NOMO-1 treated with DMSO at 0.1 percent for 48 hours (cell line): ENCODE results near the gene GATAD2B.
"Not testable (repeated sequence)": the region's sequence is repeated elsewhere in the genome, so short reads cannot be mapped to it uniquely, and the experiment has no call there.

Experiments used
- DNase-seq: peaks from one replicate; lab custom pipeline; 2025; ENCODE audit not compliant: unreplicated experiment; lab: John Stamatoyannopoulos, UW

Gene GATAD2B

DNA sequence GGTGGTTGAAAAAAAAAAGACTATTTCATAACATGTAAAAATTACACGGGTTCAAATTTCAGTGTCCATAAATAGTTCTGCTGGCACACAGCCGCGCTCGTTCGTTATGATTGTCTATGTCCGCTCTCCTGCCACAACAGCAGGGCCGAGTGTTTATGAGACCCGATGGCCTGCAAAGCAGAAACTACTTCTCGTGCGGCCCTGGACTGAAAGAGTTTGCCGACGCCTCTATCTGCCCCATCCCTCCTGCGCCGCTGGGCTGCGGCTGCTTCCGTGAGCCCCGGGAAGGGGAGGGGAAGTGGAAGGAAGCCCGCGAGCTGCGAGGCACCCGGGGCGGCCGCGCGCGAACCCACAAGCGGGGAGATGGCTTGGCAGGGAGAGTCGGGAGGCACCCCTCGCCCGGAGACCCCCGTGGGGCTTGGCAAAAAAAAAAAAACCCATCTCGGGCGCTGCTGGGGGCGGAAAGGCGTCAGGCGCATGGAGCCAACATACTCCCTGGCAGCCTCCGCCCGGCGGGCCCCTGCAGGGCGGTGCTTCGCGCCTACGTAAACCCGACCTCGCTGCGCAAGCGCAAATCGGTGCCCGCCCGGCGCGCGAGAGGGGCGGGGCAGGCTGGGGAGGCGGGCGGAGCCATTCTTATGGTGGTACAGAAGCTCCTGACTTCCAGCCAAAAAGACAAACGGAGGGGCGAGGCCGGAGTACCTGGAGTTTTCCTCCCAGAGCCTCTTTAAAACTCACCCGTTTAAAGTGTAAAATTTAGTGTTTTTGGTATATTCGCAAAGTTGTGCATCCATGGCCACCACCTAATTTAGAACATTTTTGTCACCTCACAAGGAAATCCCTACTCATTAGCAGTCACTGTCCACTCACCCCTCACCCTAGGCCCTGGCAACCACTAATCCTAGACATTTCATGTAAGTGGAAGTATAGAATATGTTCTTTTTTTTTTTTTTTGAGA, 139.3 kb downstream of the GATAD2B start:
- DNase-seq = peak; percentile 83

DNA sequence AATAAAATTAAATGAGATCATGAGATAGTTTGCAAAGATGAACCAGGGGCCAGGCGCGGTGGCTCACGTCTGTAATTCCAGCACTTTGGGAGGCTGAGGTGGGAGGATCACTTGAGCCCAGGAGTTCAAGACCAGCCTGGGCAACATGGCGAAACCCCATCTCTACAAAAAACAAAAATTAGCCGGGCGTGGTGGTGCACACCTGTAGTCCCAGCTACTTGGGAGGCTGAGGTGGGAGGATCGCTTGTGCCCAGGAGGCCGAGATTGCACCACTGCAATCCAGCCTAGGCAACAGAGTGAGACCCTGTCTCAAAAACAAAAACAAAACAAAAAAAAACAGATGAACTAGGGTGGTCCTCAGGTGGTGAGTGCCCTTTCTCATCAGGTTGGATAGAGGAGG, 140.1 kb downstream of the GATAD2B start:
- DNase-seq = not testable (repeated sequence)

DNA sequence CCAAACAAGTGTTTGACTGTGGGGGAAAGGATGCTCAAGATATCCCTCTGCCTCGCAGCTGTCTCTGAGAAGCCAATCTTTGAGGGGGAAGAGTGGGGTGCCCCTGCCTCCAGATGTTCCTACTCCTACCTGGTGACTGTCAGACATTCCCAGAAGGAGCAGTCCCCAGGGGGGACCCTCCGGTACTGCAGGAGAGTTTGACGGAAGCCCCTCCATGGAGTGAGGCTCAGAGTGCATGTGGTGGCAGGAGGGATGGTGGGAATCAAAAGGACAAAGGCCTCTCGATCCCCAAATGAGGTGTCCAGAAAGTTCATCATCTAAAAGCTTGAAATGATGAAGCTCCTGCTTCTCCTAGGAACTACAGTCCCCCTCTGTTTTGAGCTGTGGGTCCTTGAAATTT, 142.2 kb downstream of the GATAD2B start:
- no peak for DNase-seq

DNA sequence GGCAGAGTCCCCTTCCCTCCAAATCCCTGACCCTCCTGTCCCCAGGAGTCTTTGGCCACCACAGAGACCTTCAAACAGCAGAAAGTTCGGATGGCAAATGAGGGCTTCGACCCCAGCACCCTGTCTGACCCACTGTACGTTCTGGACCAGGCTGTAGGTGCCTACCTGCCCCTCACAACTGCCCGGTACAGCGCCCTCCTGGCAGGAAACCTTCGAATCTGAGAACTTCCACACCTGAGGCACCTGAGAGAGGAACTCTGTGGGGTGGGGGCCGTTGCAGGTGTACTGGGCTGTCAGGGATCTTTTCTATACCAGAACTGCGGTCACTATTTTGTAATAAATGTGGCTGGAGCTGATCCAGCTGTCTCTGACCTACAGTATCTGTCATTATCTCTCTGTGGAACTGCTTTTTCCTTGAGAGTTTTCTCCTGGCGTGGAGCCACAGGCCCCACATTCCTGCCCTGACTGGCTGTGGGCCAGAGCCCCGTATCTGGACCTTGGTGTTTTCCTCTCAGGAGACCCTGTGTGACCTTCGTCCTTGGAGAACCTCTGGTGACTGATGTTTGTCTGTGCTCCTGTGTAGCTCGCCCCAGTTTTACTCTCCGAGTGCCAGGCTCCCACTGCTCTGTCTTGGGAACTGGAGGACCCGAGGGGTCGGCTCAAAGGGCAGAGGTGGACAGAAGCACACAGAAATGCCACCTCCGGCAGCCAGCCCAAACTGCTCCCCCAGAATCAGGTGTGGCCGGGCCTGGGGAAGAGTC, 142.8 kb downstream of the GATAD2B start:
- DNase-seq = no peak

DNA sequence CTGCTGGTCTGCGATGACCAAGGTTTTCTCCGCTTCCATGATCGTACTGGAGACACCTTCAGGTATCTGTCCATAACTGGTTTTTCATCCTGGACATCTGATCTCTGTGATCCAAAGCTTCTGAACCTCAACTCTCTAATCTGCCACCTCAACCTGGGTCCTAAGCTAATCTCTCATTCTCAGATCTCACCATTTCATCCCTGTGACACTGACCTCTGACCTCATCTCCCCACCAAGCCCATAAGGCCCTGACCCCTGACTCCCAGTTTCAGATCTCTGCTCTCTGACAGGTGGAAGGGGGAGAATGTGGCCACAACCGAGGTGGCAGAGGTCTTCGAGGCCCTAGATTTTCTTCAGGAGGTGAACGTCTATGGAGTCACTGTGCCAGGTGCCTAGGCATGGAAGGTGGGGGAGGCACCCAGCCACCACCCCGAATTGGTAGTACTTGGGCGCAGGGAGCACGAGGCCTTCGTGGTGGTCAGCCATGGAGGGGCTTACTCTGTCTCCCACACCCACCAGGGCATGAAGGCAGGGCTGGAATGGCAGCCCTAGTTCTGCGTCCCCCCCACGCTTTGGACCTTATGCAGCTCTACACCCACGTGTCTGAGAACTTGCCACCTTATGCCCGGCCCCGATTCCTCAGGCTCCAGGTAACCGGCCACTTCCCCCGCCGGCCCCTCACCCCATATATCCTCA, 143.8 kb downstream of the GATAD2B start:
- no peak for DNase-seq

DNA sequence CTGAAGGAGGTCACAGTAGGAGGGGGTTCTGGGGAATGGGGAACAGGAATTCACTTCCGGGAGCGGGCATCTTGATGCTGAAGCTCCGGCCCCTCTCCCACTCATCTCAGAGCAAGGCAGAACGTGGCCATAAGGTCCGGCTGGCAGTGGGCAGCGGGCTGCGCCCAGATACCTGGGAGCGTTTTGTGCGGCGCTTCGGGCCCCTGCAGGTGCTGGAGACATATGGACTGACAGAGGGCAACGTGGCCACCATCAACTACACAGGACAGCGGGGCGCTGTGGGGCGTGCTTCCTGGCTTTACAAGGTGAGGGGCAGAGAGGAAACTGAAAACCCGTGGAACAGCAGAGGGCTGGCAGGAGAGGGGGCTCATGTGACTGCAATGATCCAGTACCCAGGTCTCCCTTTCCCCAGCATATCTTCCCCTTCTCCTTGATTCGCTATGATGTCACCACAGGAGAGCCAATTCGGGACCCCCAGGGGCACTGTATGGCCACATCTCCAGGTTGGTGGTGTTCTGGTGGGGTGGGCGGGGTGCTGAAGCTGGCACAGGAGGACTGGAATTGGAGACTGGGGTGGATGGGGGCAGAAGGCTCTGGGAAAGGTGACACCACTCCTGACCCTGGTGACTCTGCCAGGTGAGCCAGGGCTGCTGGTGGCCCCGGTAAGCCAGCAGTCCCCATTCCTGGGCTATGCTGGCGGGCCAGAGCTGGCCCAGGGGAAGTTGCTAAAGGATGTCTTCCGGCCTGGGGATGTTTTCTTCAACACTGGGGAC, 144.5 kb downstream of the GATAD2B start:
- no peak for DNase-seq

DNA sequence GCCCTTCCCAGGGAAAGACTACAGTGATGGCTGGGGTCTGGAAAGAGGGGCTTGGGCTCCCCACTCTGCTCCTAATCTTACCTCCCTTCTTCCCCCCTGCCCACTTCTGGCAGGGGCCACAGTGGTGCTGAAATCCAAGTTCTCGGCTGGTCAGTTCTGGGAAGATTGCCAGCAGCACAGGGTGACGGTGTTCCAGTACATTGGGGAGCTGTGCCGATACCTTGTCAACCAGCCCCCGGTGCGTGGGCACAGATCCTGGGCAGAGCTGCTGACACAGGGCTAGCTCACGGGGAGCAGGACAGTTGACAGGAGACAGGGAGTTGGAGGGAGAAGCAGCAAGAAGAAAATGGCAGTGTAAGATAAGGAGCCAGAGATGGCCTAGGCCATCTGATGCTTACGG, 145.1 kb downstream of the GATAD2B start:
- no peak for DNase-seq

DNA sequence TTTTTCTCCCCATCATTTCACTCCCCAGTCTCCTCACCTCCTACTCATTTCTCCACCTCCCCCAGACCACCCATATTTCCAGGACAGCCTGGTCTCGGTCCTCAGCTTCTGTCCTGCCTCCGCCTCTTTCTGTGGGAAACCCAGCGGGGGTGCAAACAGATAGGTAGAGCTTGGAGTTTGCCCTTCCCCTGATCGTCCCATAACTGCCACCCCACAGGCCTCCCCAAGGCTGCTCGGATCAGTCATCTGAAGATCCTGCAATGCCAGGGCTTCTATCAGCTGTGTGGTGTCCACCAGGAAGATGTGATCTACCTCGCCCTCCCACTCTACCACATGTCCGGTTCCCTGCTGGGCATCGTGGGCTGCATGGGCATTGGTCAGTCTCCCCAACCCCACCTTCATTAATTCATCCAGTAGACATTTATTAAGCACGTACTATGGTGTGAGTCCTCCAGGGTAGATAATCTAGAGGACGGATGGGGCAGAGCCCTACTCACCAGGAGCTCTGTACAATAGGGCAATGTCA, 145.9 kb downstream of the GATAD2B start:
- DNase-seq = no peak

DNA sequence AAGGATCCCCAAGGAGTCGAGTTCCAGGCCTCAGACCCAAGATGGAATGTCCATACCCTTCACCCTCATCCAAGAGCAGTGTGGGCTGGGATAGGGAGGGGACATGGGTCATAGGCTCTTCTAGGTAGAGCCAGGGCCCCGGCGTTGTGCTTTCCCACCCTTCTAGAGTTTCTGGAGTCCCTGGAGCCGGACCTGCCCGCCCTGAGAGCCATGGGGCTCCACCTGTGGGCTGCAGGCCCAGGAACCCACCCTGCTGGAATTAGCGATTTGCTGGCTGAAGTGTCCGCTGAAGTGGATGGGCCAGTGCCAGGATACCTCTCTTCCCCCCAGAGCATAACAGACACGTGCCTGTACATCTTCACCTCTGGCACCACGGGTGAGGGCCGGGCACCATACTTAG, 146.4 kb downstream of the GATAD2B start:
- DNase-seq = no peak

DNA sequence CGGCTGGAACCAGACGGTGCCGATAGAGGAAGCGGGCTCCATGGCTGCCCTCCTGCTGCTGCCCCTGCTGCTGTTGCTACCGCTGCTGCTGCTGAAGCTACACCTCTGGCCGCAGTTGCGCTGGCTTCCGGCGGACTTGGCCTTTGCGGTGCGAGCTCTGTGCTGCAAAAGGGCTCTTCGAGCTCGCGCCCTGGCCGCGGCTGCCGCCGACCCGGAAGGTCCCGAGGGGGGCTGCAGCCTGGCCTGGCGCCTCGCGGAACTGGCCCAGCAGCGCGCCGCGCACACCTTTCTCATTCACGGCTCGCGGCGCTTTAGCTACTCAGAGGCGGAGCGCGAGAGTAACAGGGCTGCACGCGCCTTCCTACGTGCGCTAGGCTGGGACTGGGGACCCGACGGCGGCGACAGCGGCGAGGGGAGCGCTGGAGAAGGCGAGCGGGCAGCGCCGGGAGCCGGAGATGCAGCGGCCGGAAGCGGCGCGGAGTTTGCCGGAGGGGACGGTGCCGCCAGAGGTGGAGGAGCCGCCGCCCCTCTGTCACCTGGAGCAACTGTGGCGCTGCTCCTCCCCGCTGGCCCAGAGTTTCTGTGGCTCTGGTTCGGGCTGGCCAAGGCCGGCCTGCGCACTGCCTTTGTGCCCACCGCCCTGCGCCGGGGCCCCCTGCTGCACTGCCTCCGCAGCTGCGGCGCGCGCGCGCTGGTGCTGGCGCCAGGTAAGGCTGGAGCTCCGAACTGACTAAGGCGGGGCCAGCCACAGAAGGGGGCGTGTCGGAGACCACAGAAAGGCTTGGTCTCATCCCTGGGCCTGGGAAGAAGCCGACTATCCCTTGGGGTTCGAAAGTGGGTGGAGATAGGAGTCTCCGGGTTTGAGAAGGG, 147.1 kb downstream of the GATAD2B start:
- peak; percentile 65 for DNase-seq

DNA sequence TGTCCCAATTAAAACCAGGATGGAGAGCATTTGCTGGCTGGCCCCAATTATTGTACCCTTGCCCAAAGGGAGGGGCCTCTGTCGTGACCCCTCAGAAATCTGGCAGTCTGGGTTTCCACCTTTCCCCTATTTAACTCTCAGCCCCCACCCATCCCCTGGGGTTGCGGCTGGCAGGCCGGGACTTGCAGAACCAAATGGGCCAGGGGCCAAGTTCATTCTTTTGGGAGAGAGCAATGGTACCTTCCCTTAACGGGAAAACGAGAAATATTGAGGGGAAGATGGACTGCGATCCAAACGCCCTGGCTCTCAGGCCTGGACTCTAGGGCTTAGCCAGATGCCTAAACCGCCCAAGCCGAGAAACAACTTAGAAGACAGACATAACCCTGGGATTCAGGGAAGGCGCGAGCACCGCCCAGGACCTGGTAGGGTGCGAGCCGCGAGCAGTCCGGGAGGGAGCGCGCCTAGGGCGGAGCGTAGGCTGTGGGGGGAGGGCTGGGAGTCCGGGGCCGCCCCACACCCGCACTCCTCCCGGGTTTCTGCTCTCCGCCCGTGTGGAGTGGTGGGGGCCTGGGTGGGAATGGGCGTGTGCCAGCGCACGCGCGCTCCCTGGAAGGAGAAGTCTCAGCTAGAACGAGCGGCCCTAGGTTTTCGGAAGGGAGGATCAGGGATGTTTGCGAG, 147.9 kb downstream of the GATAD2B start, which contains the start of gene SLC27A3:
SLC27A3 (plus strand) TSS at position 628 of the 678 bp plus-strand sequence. CDS start 91 bp downstream, outside the sequence.
- DNase-seq = no peak

DNA sequence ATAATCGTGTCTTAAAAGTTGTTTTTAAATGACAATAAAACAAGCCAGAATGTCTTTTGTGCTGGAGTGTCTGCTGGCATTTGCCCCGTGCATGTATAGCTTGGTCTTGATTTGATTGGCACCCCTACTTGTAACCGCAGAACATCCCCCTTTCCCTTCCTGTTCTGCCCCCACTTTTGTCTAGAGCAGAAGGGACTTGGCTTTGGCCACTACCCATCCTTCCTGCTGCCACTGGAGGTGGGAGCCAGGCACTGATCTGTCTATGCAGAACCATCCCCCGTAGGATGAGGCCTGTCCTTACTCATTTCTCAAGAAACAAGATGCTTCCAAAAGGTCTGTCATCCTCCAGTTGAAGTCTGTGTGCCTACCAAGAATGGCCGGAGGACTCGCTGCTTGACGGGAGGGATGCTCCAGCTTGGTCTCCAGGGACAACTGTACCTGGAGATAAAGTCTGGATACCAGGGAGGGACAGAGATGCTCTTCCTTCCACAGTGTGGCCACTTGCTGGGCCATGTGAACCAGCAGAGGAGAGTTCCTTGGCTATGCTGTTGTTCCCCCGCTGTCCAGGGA, 148.7 kb downstream of the GATAD2B start:
- DNase-seq = no peak

DNA sequence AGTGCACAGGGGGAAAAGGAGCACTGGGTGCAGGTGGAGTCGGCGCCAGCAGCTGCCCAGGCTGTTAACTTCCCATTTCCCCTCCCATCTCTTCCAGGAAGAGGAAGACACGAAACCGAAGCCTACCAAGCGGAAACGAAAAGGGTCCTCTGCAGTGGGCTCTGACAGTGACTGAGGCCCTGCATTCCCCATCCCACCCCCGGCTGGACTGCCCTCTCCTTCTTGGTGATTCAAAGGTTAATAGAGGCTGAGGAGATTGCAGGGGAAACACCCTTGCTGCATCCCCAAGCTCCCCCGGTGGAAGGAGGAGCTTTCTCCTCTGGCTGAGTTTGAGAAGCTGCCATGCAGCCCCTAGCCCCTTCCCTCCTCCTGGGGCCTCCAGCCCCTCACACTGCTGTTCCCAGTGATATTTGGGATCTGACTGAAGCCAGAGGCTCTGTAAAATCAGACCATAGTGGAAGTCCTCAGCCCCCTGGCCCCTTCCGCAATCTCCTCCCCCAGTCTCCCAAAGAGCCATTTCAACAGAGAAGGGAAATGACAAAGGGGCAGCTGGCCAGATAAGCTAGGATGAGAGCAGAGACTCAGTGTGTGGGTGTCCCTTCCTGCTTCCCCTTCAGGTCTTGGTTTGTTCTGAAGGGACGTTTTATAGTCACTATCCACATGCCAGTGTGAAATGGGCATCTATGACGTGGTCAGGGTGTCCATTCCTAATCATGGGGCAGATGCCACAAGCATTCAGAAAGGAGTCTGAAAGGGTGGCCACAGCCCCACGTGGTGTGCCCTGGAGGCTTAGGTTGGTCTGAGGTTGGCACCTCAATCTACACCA, 149.5 kb downstream of the GATAD2B start:
- DNase-seq = no peak

DNA sequence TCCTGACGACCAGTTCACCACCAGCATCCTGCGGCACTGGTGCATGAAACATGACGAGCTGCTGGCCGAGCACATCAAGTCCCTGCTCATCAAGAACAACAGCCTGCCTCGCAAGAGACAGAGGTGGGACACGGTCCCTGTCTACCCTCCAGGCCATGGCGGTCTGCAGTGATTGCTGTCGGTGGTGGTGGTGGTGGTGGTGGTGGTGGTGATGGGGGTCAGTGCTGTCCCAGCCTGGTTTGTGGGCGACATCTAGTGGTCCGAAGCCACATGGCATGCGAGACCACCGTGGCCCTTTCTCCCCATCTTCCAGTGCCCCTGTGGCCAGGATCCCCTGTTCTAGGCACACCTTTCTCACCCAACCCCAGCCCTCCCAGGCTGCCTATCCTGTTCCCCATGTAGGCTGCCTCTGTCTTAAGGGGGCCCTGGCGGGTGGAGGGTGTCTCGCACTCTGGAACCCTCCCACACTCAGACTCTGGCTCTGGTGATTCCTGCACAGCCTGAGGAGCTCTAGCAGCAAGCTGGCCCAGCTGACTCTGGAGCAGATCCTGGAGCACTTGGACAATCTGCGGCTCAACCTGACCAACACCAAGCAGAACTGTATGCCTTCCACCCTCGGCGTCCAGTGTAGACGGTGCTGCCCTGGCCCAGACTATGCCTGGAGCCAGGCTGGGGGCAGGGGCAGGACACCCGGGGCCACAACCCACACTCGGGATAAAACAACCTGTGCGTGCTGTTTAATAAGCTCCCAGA, 150.8 kb downstream of the GATAD2B start:
- no peak for DNase-seq

DNA sequence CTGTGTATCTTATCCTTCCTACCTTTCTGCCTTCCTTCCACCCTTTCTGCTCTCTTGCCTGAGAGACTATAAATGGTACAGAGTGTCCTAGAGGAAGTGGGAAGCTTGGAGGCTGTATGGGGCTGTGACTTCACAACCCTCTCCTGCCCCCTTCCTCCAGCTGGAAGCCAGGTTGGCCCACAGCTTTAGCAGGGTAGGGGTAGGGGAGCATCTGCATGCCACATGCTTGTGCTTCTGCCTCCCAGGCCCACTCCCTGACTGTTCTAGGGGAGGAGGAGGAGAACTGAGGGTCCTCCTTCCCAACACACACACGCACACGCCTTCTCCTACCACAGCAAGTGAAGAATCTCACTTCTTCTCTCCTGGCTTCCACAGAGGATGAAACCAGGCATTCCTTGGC, 151.5 kb downstream of the GATAD2B start:
- no peak for DNase-seq

DNA sequence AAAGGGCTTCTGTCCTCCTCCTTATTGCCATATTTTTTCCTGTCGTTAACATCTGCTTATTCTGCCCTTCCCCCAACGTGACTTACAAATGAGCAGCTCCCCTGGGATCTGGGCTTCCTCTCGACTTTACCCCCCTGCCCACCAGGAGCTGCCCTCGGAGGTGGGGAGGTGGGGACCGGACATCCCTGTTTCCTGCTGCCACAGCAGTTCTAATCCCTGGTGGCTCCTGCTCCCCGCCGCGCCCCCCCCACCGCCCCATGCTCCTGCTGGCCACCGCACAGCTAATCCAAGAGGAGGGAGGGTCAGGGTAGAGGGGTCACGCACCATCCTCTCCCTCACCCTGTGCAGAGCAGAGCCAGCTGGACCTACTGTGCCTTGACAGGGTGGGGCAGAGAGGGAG, 152.0 kb downstream of the GATAD2B start:
- DNase-seq = no peak

DNA sequence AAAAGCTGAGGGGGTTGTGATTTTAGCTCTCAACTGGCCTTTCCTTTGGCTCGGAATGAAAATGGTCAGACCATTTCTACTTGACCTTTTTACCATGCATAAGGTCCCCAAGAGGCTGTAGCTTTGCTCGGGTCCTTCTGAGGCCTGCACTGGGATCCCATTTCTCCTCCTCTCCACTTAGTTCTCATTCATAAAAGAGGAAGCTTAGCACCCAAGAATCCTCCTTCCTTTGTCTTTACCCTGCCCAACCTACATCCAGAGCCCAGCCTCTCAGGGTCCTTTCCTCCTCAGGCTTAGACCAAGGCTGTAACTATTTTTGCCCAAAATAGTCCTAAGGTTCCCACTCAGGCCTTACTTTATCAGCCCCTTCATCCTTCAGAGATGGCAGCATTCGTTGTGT, 153.6 kb downstream of the GATAD2B start:
- no peak for DNase-seq
